Astrocyte of the spinal cord (primary cell): ENCODE measurements around the gene CCDC179.

Experiments
- DNase-seq: peaks from one replicate; pipeline ENCODE4 v3.0.0; 2011; ENCODE audit warnings: low read depth, low spot score
- H3K4me3 ChIP-seq: 2 replicates; pipeline ENCODE4 v1.5.1; 2011; ENCODE audit warnings: low read depth, mild to moderate bottlenecking, low read length, moderate library complexity
- CTCF ChIP-seq: IDR thresholded peaks from 2 replicates; pipeline ENCODE4 v1.5.1; 2012; ENCODE audit warnings: low read depth, mild to moderate bottlenecking, low read length, inconsistent platforms
- in situ Hi-C: cut with HindIII; loops from 2 replicates; pipeline ENCODE4 v1.10.0; 2017; ENCODE audit warnings: low sequenced_read_pairs

CCDC179 gene

GRCh38 chr11:22800482-22800881, 59.8 kb downstream of the CCDC179 start:
- in situ Hi-C loops: no loop called here
- TF ChIP-seq CTCF: no peak
- no peak for DNase-seq
- H3K4me3 ChIP-seq: no peak overlapping the region

GRCh38 chr11:22798901-22799300, 61.4 kb downstream of the CCDC179 start:
- DNase-seq: no peak
- TF ChIP-seq CTCF: no peak
- no peak overlapping the region for H3K4me3 ChIP-seq

GRCh38 chr11:22797047-22797446, 63.2 kb downstream of the CCDC179 start:
- no peak for TF ChIP-seq CTCF
- H3K4me3 ChIP-seq: no peak overlapping the region
- no peak for DNase-seq
- in situ Hi-C loops: no loop called here

More at GRCh38 chr11:22798901-22799300, 61.4 kb downstream of the CCDC179 start:
- in situ Hi-C loops: no loop called here
